Spleen (tissue), 7 donors: ENCODE data around the gene HABP2.

Experiments
- CTCF ChIP-seq, 11 experiments: fragments of 200-600 bp in 7 of 11; fragments of 450-650 bp in 4 of 11; sonication (generic) in 4 of 11; IDR thresholded peaks in 8 of 11; conservative IDR thresholded peaks in 3 of 11; 1 replicate in 7 of 11; 2 replicates in 4 of 11; pipeline versions ENCODE4 v1.4.0 to v1.8.0; 2016 to 2021; ENCODE audit warnings: antibody characterized with exemption in 11 of 11, inconsistent platforms in 4 of 11, mild to moderate bottlenecking in 1 of 11
- POLR2A ChIP-seq, 3 donors: fragments of 450-650 bp; IDR thresholded peaks; one replicate each; pipeline ENCODE4 v1.5.1; 2017; ENCODE audit warnings: antibody characterized with exemption in 3 of 3, mild to moderate bottlenecking in 1 of 3
- POLR2AphosphoS5 ChIP-seq, 3 donors: sonication (generic); formaldehyde crosslinking; IDR thresholded peaks; one replicate each; pipeline ENCODE4 v1.5.1; 2017; ENCODE audit warnings: antibody characterized with exemption in 3 of 3
- donor health status: DM: no; HTN: no; CAD: no; lungs with moderate emphysema.
- donor health status: DM: no; HTN: no; CAD: no.
- donor health status: DM: no; HTN: no; CAD: no.

- no peak for TF ChIP-seq CTCF (IDR thresholded peaks at IDR 0.05 in 8 of 11, conservative IDR thresholded peaks at IDR 0.05 in 3 of 11)
- TF ChIP-seq POLR2A (IDR thresholded peaks at IDR 0.05): no peak
- no peak for TF ChIP-seq POLR2AphosphoS5 (IDR thresholded peaks at IDR 0.05)
These were observed 75.0 kb downstream of the HABP2 start for GRCh38 chr10:113627836-113628235.
